ENCODE data around the gene PCDHB2.
"Not testable (repeated sequence)": the region's sequence is repeated elsewhere in the genome, so short reads cannot be mapped to it uniquely, and the experiment has no call there.

The PCDHB2 gene

GRCh38 chr5:141094481-141095262, at the start of gene PCDHB2:
Gene PCDHB2, plus strand, starts transcription at chr5:141094615. Its CDS starts 176 bp downstream, at chr5:141094791.
- DNase-seq, result peak; percentile 54 to 77

- DNase-seq, result peak; percentile 18 to 79
Measured at GRCh38 chr5:141050622-141051520, 43.5 kb upstream of the PCDHB2 start, which contains the start of gene PCDHB1. Gene PCDHB1, plus strand, starts transcription at chr5:141051374. Its CDS starts 97 bp downstream, at chr5:141051471.

- no peak for DNase-seq
Measured at GRCh38 chr5:141051521-141051866, 42.9 kb upstream of the PCDHB2 start.

GRCh38 chr5:141077826-141078225, 16.6 kb upstream of the PCDHB2 start:
- no peak for DNase-seq

GRCh38 chr5:141082228-141082627, 12.2 kb upstream of the PCDHB2 start:
- no peak for DNase-seq

GRCh38 chr5:141084487-141084989, 9.9 kb upstream of the PCDHB2 start:
- peak; percentile 13 to 31 for DNase-seq

- DNase-seq, result no peak
Measured at GRCh38 chr5:141095263-141095641, 837 bp downstream of the PCDHB2 start.

- not testable (repeated sequence) for DNase-seq
Measured at GRCh38 chr5:141096181-141096580, 1.8 kb downstream of the PCDHB2 start.

GRCh38 chr5:141096586-141096985, 2.2 kb downstream of the PCDHB2 start:
- DNase-seq, result not testable (repeated sequence)

- no peak for DNase-seq
Measured at GRCh38 chr5:141100243-141100805, 5.9 kb downstream of the PCDHB2 start, which contains the start of gene PCDHB3. Gene PCDHB3, plus strand, starts transcription at chr5:141100473. Its CDS starts 177 bp downstream, at chr5:141100650.

- DNase-seq, result no peak
Measured at GRCh38 chr5:141101059-141101458, 6.6 kb downstream of the PCDHB2 start.

- not testable (repeated sequence) for DNase-seq
Measured at GRCh38 chr5:141102070-141102469, 7.7 kb downstream of the PCDHB2 start.

GRCh38 chr5:141102471-141102870, 8.1 kb downstream of the PCDHB2 start:
- DNase-seq, result not testable (repeated sequence)

- no peak for DNase-seq
Measured at GRCh38 chr5:141105350-141105749, 10.9 kb downstream of the PCDHB2 start.

GRCh38 chr5:141119250-141119649, 24.8 kb downstream of the PCDHB2 start:
- DNase-seq, result no peak

GRCh38 chr5:141121563-141121962, 27.1 kb downstream of the PCDHB2 start, which contains the start of gene PCDHB4:
Gene PCDHB4, plus strand, starts transcription at chr5:141121818. Its CDS starts 181 bp downstream, at chr5:141121999.
- no peak for DNase-seq

- no peak for DNase-seq
Measured at GRCh38 chr5:141121985-141122384, 27.6 kb downstream of the PCDHB2 start.

- not testable (repeated sequence) for DNase-seq
Measured at GRCh38 chr5:141123396-141124135, 29.2 kb downstream of the PCDHB2 start.

GRCh38 chr5:141127305-141127704, 32.9 kb downstream of the PCDHB2 start:
- no peak for DNase-seq

GRCh38 chr5:141135030-141135717, 40.8 kb downstream of the PCDHB2 start, which contains the start of gene PCDHB5:
Gene PCDHB5, plus strand, starts transcription at chr5:141135206. Its CDS starts 229 bp downstream, at chr5:141135435.
- peak in 1 of 2 experiments; percentile 4 for DNase-seq

GRCh38 chr5:141135718-141136266, 41.4 kb downstream of the PCDHB2 start:
- DNase-seq, result no peak
